GM10248 (cell line): ENCODE data around the gene ZNF654.
A peak's percentile ranks its signal among the peaks of the same experiment; 100 is the strongest.

Source experiments
- CTCF ChIA-PET: fragments of 300-600 bp; sonication (Branson Sonifier 250); formaldehyde crosslinking; extraction: SDS; loops from one replicate; lab custom pipeline; 2021; ENCODE audit warnings: antibody characterized with exemption; lab: Yijun Ruan, JAX
- POLR2A ChIA-PET: fragments of 350-650 bp; sonication (Branson Sonifier 250); formaldehyde crosslinking; extraction: SDS; loops from one replicate; lab custom pipeline; 2020; ENCODE audit warnings: antibody characterized with exemption; lab: Yijun Ruan, JAX
- DNase-seq: peaks from one replicate; pipeline ENCODE4 v3.0.0; 2012; ENCODE audit errors: extremely low spot score
- CTCF ChIP-seq: IDR thresholded peaks from 2 replicates; pipeline ENCODE4 v1.5.1; 2012; ENCODE audit warnings: mild to moderate bottlenecking, low read depth; ENCODE audit errors: extremely low read depth, missing control alignments, control extremely low read depth

The ZNF654 gene

GRCh38 chr3:88028876-88029275 lies 30.2 kb upstream of the ZNF654 start:
- no peak for TF ChIP-seq CTCF
- POLR2A ChIA-PET = no interaction called here
- no peak for DNase-seq
- CTCF ChIA-PET = interaction anchor here (1.0 to 1.5 kb wide), 8 partner anchors 9 to 730 kb away, joined by 3 to 5 read pairs (median 3); no protein-coding TSS in a partner anchor

GRCh38 chr3:88030210-88030609 lies 28.8 kb upstream of the ZNF654 start:
- ChIA-PET POLR2A (no interaction called here), CTCF (interaction anchor here (1.2 to 1.4 kb wide), 3 partner anchors 11 to 15 kb away, joined by 3 to 5 read pairs (median 5); no protein-coding TSS in a partner anchor)
- DNase-seq = no peak
- no peak for TF ChIP-seq CTCF

- DNase-seq = peak; percentile 31
- ChIA-PET CTCF (interaction anchor here (0.6 to 1.3 kb wide), 7 partner anchors 11 to 732 kb away, joined by 3 to 5 read pairs (median 4); no protein-coding TSS in a partner anchor), POLR2A (no interaction called here)
- TF ChIP-seq CTCF = no peak
Observed at GRCh38 chr3:88031642-88032077, 27.4 kb upstream of the ZNF654 start.

GRCh38 chr3:88032245-88032644 lies 26.8 kb upstream of the ZNF654 start:
- TF ChIP-seq CTCF = no peak
- ChIA-PET CTCF (interaction anchor here (0.6 to 1.3 kb wide), 8 partner anchors 11 to 733 kb away, joined by 3 to 4 read pairs (median 3); no protein-coding TSS in a partner anchor), POLR2A (interaction anchor here (0.9 kb wide), 1 partner anchor 19 kb away, joined by 3 read pairs; no protein-coding TSS in a partner anchor)
- no peak for DNase-seq

GRCh38 chr3:88033079-88033478 lies 26.0 kb upstream of the ZNF654 start:
- no peak for TF ChIP-seq CTCF
- ChIA-PET CTCF (interaction anchor here (0.8 to 1.3 kb wide), 2 partner anchors 17 to 116 kb away, joined by 3 read pairs; no protein-coding TSS in a partner anchor), POLR2A (interaction anchor here (0.9 kb wide), 1 partner anchor 19 kb away, joined by 3 read pairs; no protein-coding TSS in a partner anchor)
- no peak for DNase-seq

GRCh38 chr3:88033808-88034207 lies 25.2 kb upstream of the ZNF654 start:
- POLR2A ChIA-PET = no interaction called here

More at GRCh38 chr3:88033808-88034207, 25.2 kb upstream of the ZNF654 start:
- CTCF ChIA-PET = interaction anchor here (1.4 kb wide), 1 partner anchor 20 kb away, joined by 3 read pairs; no protein-coding TSS in a partner anchor
- TF ChIP-seq CTCF = no peak
- DNase-seq = no peak
